Left ventricle myocardium inferior (tissue), 1 donor: Measurements from ENCODE around the gene NUP160. TPM values are rescaled to one million over a fixed set of nuclear protein-coding genes. Genes with fewer than 3 reads are reported as not detected.
"Not testable (repeated sequence)": the region's sequence is repeated elsewhere in the genome, so short reads cannot be mapped to it uniquely, and the experiment has no call there.

ENCODE experiments used
- DNase-seq: peaks from one replicate; pipeline ENCODE4 v3.0.0-alpha.2; 2020
- H3K27ac ChIP-seq: fragments of 200-600 bp; replicated peaks from 2 replicates; pipeline ENCODE4 v1.8.0; 2021
- H3K27me3 ChIP-seq: fragments of 200-600 bp; 2 replicates; pipeline ENCODE4 v1.8.0; 2021; ENCODE audit warnings: low read depth
- H3K36me3 ChIP-seq: fragments of 200-600 bp; 2 replicates; pipeline ENCODE4 v1.8.0; 2021
- H3K4me1 ChIP-seq: fragments of 200-600 bp; 2 replicates; pipeline ENCODE4 v1.8.0; 2021
- H3K4me3 ChIP-seq: fragments of 200-600 bp; 2 replicates; pipeline ENCODE4 v1.8.0; 2021; ENCODE audit warnings: mild to moderate bottlenecking, moderate library complexity
- H3K9me3 ChIP-seq: fragments of 200-600 bp; replicated peaks from 2 replicates; pipeline ENCODE4 v1.8.0; 2021
- CTCF ChIP-seq: fragments of 200-600 bp; IDR thresholded peaks from 2 replicates; pipeline ENCODE4 v1.8.0; 2021; ENCODE audit warnings: antibody characterized with exemption, mild to moderate bottlenecking, borderline replicate concordance
- intact Hi-C: fragments of 100-400 bp; cut with micrococcal nuclease; formaldehyde crosslinking; loops from one replicate; pipeline ENCODE4 v1.11.0; 2022
- total RNA-seq: library from RNA; stranded (reverse); fragmentation: NEBNext Ultra II Directional; extraction: Animal tissue kit (Norgen Biotek cat#: 25700); gene quantifications from one replicate; pipeline ENCODE4 v1.2.1, GENCODE V29; 2021
- donor health status: DM: no; HTN: yes; CAD: no; lungs with severe emphysema.

Gene NUP160
- total RNA-seq, 1 donor from 2014 or later: 12.8 TPM

- no peaks in the 10 kb centered on the region for H3K27me3 ChIP-seq
- no peak overlapping the region for H3K4me3 ChIP-seq
- no peaks in the 10 kb centered on the region for H3K4me1 ChIP-seq
- no peak for DNase-seq
- no peak for TF ChIP-seq CTCF
- H3K9me3 ChIP-seq: no peaks in the 10 kb centered on the region
- H3K36me3 ChIP-seq: no peaks in the 10 kb centered on the region
- no peak overlapping the region for H3K27ac ChIP-seq
- intact Hi-C loops: no loop called here
Measured at GRCh38 chr11:47889714-47890441, 41.7 kb upstream of the NUP160 start.

GRCh38 chr11:47887910-47888569, 39.9 kb upstream of the NUP160 start:
- Histone ChIP-seq H3K36me3 (no peaks in the 10 kb centered on the region), H3K4me1 (no peaks in the 10 kb centered on the region), H3K9me3 (no peaks in the 10 kb centered on the region), H3K4me3 (no peak overlapping the region), H3K27me3 (peaks cover 6% of the 10 kb centered on the region), H3K27ac (no peak overlapping the region)
- no peak for DNase-seq
- intact Hi-C loops: no loop called here
- no peak for TF ChIP-seq CTCF

- TF ChIP-seq CTCF: no peak
- DNase-seq: no peak
- H3K4me1 ChIP-seq: no peaks in the 10 kb centered on the region
Measured at GRCh38 chr11:47886096-47886495, 37.9 kb upstream of the NUP160 start.

GRCh38 chr11:47882437-47882836, 34.3 kb upstream of the NUP160 start:
- peaks cover 21% of the 10 kb centered on the region for H3K27me3 ChIP-seq
- H3K27ac ChIP-seq, DNase-seq, H3K36me3 ChIP-seq, intact Hi-C loops, H3K4me1 ChIP-seq, H3K4me3 ChIP-seq, H3K9me3 ChIP-seq: not testable (repeated sequence)

More at GRCh38 chr11:47886096-47886495, 37.9 kb upstream of the NUP160 start:
- intact Hi-C loops: no loop called here
- Histone ChIP-seq H3K4me3 (no peak overlapping the region), H3K36me3 (no peaks in the 10 kb centered on the region), H3K27ac (peak overlapping the region; percentile 2), H3K27me3 (peaks cover 6% of the 10 kb centered on the region), H3K9me3 (no peaks in the 10 kb centered on the region)

- Histone ChIP-seq H3K27me3 (peaks cover 21% of the 10 kb centered on the region), H3K27ac (no peak overlapping the region), H3K36me3 (no peaks in the 10 kb centered on the region), H3K4me3 (no peak overlapping the region), H3K4me1 (no peaks in the 10 kb centered on the region), H3K9me3 (peaks cover 10% of the 10 kb centered on the region)
- TF ChIP-seq CTCF: no peak
- peak; percentile 22 for DNase-seq
- intact Hi-C loops: no loop called here
Measured at GRCh38 chr11:47881145-47881544, 33.0 kb upstream of the NUP160 start.
